HepG2 (cell line): ENCODE measurements around the gene SLC35F3. TPM values are rescaled to one million over a fixed set of nuclear protein-coding genes. Genes with fewer than 3 reads are reported as not detected.

ENCODE experiments used
- CCAR2 ChIP-seq: fragments of 200-400 bp; formaldehyde crosslinking; optimal IDR thresholded peaks from 2 replicates; pipeline ENCODE3; 2018; ENCODE audit warnings: low read depth, mild to moderate bottlenecking, low read length, moderate library complexity
- ETV6 ChIP-seq: sonication (generic); formaldehyde crosslinking; conservative IDR thresholded peaks from 2 replicates; pipeline ENCODE4 v1.4.0; 2020; ENCODE audit warnings: missing genetic modification reagents
- FOXA1 ChIP-seq, 2 experiments: fragments of 450-650 bp in 1 of 2; sonication (generic) in 1 of 2; formaldehyde crosslinking in 1 of 2; IDR thresholded peaks; 2 replicates each; pipeline versions ENCODE4 v1.4.0 to v1.6.1; 2016 to 2020; ENCODE audit warnings: missing genetic modification reagents in 1 of 2
- FOXA3 ChIP-seq: IDR thresholded peaks from 2 replicates; pipeline ENCODE4 v1.6.1; 2016; ENCODE audit warnings: missing genetic modification reagents, missing compliant biosample characterization
- FOXJ3 ChIP-seq: sonication (generic); formaldehyde crosslinking; IDR thresholded peaks from 2 replicates; pipeline ENCODE4 v1.4.0; 2020; ENCODE audit warnings: missing genetic modification reagents, mild to moderate bottlenecking, borderline replicate concordance
- FOXP1 ChIP-seq, 2 experiments: fragments of 450-650 bp in 1 of 2; IDR thresholded peaks; 2 replicates each; pipeline ENCODE4 v1.6.1; 2017 to 2018; ENCODE audit warnings: antibody characterized with exemption in 1 of 2
- KDM6A ChIP-seq: IDR thresholded peaks from 2 replicates; pipeline ENCODE4 v1.6.1; 2016; ENCODE audit warnings: low read depth
- NR2C2 ChIP-seq: sonication (generic); formaldehyde crosslinking; IDR thresholded peaks from 2 replicates; pipeline ENCODE4 v1.4.0; 2020; ENCODE audit warnings: missing genetic modification reagents, mild to moderate bottlenecking, moderate library complexity, borderline replicate concordance
- POGZ ChIP-seq: sonication (generic); formaldehyde crosslinking; IDR thresholded peaks from 2 replicates; pipeline ENCODE4 v1.4.0; 2020; ENCODE audit warnings: mild to moderate bottlenecking, missing genetic modification reagents
- PPARG ChIP-seq: conservative IDR thresholded peaks from 2 replicates; pipeline ENCODE4 v1.6.1; 2016; ENCODE audit warnings: missing biosample characterization, missing genetic modification reagents
- SMC3 ChIP-seq: IDR thresholded peaks from 2 replicates; pipeline ENCODE4 v1.6.1; 2011; ENCODE audit warnings: low read length, improper control_type of control experiment
- SP2 ChIP-seq: sonication (generic); formaldehyde crosslinking; IDR thresholded peaks from 2 replicates; pipeline ENCODE4 v1.5.1; 2020; ENCODE audit warnings: mild to moderate bottlenecking, missing genetic modification reagents
- SRF ChIP-seq: IDR thresholded peaks from 2 replicates; pipeline ENCODE4 v1.6.1; 2011; ENCODE audit warnings: mild to moderate bottlenecking, low read depth, low read length, moderate library complexity
- ZNF280B ChIP-seq: sonication (generic); formaldehyde crosslinking; IDR thresholded peaks from 2 replicates; pipeline ENCODE4 v1.5.0; 2020; ENCODE audit warnings: missing genetic modification reagents, mild to moderate bottlenecking, borderline replicate concordance
- ZNF383 ChIP-seq: sonication (generic); formaldehyde crosslinking; IDR thresholded peaks from 2 replicates; pipeline ENCODE4 v1.4.0; 2020; ENCODE audit warnings: missing genetic modification reagents, mild to moderate bottlenecking, borderline replicate concordance
- ZNF609 ChIP-seq: sonication (generic); formaldehyde crosslinking; IDR thresholded peaks from 2 replicates; pipeline ENCODE4 v1.4.0; 2020; ENCODE audit warnings: mild to moderate bottlenecking, missing genetic modification reagents, borderline replicate concordance
- polyA plus RNA-seq, 8 experiments: library from polyadenylated mRNA; depleted of rRNA in 3 of 8; stranded (reverse) in 7 of 8; unstranded in 1 of 8; fragments of >200 nt; fragmentation: Illumina TruSeq in 4 of 8; extraction: Trizol in 4 of 8; gene quantifications; 2 replicates each; pipeline versions ENCODE4 v1.2.1 to v1.2.3, GENCODE V29; 2011 to 2016; ENCODE audit warnings: low read depth in 4 of 8, missing spikeins in 1 of 8, mixed read lengths in 1 of 8; ENCODE audit not compliant: insufficient read depth in 1 of 8
- total RNA-seq, 5 experiments: library from RNA; depleted of rRNA; stranded (reverse); fragments of >200 nt; fragmentation: Illumina TruSeq; extraction: Trizol; gene quantifications; 2 replicates each; pipeline ENCODE4 v1.2.3, GENCODE V29; 2016; ENCODE audit warnings: low read depth in 1 of 5
- TF ChIP-seq, protein P1 (sequence below): sonication (generic); formaldehyde crosslinking; IDR thresholded peaks from 2 replicates; pipeline ENCODE4 v1.5.1; 2020; ENCODE audit warnings: mild to moderate bottlenecking, missing genetic modification reagents, borderline replicate concordance

Gene SLC35F3
- total and polyA plus RNA-seq, 2 of the 13 experiments (the other 11 are each of a cell fraction or from before 2014, with no cell fraction given): not detected

- TF ChIP-seq KDM6A (0 out of 2 replicates have a peak, but pooled peaks have one; percentile 24), ETV6 (CRISPR knock-in tag) (no peak), ZNF280B (CRISPR knock-in tag) (no peak), FOXA1 (IDR thresholded peaks at IDR 0.05) (no peak), FOXA1 (CRISPR knock-in tag; IDR thresholded peaks at IDR 0.05) (peak; percentile 59; the same call in 1 of the 2 replicates), PPARG (CRISPR knock-in tag) (0 out of 2 replicates have a peak, but pooled peaks have one; percentile 19), ZNF609 (peak; percentile 43; the same call in 1 of the 2 replicates), NR2C2 (CRISPR knock-in tag) (no peak), SRF (peak; percentile 60), FOXA3 (CRISPR knock-in tag) (peak; percentile 69), ZNF383 (CRISPR knock-in tag) (no peak), POGZ (peak; percentile 43), SMC3 (no peak), CCAR2 (no peak), SP2 (CRISPR knock-in tag) (no peak), FOXP1 (IDR thresholded peaks at IDR 0.05) (no peak), FOXP1 (CRISPR knock-in tag; IDR thresholded peaks at IDR 0.05) (peak; percentile 20; the same call in 1 of the 2 replicates), FOXJ3 (0 out of 2 replicates have a peak, but pooled peaks have one; percentile 27)
- TF ChIP-seq, protein P1, sequence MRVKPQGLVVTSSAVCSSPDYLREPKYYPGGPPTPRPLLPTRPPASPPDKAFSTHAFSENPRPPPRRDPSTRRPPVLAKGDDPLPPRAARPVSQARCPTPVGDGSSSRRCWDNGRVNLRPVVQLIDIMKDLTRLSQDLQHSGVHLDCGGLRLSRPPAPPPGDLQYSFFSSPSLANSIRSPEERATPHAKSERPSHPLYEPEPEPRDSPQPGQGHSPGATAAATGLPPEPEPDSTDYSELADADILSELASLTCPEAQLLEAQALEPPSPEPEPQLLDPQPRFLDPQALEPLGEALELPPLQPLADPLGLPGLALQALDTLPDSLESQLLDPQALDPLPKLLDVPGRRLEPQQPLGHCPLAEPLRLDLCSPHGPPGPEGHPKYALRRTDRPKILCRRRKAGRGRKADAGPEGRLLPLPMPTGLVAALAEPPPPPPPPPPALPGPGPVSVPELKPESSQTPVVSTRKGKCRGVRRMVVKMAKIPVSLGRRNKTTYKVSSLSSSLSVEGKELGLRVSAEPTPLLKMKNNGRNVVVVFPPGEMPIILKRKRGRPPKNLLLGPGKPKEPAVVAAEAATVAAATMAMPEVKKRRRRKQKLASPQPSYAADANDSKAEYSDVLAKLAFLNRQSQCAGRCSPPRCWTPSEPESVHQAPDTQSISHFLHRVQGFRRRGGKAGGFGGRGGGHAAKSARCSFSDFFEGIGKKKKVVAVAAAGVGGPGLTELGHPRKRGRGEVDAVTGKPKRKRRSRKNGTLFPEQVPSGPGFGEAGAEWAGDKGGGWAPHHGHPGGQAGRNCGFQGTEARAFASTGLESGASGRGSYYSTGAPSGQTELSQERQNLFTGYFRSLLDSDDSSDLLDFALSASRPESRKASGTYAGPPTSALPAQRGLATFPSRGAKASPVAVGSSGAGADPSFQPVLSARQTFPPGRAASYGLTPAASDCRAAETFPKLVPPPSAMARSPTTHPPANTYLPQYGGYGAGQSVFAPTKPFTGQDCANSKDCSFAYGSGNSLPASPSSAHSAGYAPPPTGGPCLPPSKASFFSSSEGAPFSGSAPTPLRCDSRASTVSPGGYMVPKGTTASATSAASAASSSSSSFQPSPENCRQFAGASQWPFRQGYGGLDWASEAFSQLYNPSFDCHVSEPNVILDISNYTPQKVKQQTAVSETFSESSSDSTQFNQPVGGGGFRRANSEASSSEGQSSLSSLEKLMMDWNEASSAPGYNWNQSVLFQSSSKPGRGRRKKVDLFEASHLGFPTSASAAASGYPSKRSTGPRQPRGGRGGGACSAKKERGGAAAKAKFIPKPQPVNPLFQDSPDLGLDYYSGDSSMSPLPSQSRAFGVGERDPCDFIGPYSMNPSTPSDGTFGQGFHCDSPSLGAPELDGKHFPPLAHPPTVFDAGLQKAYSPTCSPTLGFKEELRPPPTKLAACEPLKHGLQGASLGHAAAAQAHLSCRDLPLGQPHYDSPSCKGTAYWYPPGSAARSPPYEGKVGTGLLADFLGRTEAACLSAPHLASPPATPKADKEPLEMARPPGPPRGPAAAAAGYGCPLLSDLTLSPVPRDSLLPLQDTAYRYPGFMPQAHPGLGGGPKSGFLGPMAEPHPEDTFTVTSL: peak; percentile 74; the same call in 1 of the 2 replicates
These were observed 451.5 kb downstream of the SLC35F3 start (continued) for GRCh38 chr1:234355782-234356510.
